NCI-H1417 treated with DMSO at 0.1 percent for 48 hours (cell line): ENCODE results near the gene SLC18B1.
"Not testable (repeated sequence)": the region's sequence is repeated elsewhere in the genome, so short reads cannot be mapped to it uniquely, and the experiment has no call there.

Experiments used
- DNase-seq: peaks from one replicate; lab custom pipeline; 2025; lab: John Stamatoyannopoulos, UW

SLC18B1 gene

DNA sequence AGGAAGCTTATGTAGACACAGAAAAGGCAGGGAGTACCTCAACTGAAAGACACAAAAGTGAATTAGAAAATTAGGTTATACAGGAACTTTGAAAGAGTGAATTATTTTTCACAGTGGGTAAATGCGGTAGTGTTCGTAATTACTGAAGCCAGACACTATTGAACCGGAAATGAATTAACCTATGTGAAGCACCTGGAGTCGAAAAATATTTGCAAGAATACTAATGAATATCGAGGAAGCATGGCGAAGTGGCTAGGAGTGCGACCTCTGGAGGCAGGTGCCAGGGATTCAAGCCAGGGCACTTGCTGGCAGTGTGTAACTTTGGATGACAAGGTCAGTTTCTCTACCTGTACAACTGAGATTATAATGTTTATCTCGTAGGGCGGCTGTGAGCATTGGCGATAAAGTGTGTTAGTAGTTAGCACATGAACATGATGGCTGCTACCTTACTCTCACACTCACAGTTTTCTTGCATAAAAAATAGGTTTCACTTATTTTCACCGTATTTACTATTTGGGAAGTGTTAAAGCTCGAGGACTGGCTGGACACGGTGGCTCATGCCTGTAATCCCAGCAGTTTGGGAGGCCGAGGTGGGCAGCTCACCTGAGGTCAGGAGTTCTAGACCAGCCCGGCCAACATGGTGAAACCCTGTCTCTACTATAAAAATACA is 567 bp upstream of the SLC18B1 start:
- peak; percentile 73 for DNase-seq

DNA sequence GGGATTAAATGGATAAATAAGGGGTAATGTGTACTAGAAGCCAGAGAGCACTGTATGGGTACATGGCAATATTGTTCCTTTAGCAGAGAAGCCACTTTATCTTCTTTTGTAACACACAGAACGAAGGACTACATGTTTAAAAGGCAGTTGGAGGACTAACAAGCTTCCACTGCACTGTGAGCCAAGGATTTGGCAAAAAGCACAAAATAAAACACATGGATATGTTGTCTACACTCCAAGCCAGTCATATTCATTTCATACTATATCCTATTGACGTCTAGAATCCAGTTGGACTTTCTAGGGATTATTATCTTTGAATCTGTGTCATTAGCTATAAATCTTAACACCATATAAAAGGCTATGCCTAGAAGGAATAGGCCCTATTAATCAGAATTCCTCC is 3.0 kb downstream of the SLC18B1 start:
- DNase-seq, result no peak

DNA sequence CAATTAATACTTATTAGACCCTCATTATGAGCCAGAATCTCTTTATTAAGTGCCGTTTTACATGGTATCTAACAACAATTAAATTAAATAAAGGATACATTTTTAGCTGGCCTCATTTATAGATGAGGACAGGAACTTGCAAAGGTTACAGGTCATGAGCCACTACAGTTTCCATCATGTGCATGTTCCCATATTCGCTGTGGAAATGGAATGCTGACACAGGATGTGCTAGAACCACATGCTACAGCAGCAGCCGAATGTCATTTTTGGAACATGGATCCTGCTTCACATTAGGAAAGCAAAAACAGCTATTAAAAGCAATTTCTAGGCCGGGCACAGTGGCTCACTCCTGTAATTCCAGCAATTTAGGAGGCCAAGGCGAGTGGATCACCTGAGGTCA is 5.9 kb downstream of the SLC18B1 start:
- DNase-seq, result no peak

GRCh38 chr6:132790450-132790849 is 8.0 kb downstream of the SLC18B1 start:
- no peak for DNase-seq

DNA sequence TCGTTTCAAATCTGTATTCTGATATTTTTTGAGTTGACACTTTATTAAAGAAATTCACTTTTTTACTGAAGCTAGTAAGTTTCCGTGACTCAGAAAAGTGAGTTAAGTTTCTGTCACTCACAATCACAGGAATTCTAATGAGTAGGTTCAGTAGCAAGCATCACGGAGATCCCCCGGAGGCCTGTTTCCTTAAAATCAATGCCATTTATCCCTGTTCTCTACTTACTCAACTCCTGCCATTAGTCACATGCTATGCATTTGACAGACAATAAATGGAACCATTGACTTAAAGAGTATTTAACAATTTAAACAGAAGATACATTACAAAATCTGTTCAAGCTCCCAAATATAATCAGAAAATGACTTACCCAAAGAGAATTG is 9.1 kb downstream of the SLC18B1 start:
- no peak for DNase-seq

GRCh38 chr6:132788658-132789395 is 9.6 kb downstream of the SLC18B1 start:
- DNase-seq, result no peak

- DNase-seq, result no peak
Observed at GRCh38 chr6:132785936-132786335, 12.5 kb downstream of the SLC18B1 start.

GRCh38 chr6:132780770-132781371 is 17.6 kb downstream of the SLC18B1 start:
- no peak for DNase-seq

GRCh38 chr6:132777881-132778280 is 20.6 kb downstream of the SLC18B1 start:
- DNase-seq, result not testable (repeated sequence)

- DNase-seq, result no peak
Observed at GRCh38 chr6:132768051-132768517, 30.4 kb downstream of the SLC18B1 start.

DNA sequence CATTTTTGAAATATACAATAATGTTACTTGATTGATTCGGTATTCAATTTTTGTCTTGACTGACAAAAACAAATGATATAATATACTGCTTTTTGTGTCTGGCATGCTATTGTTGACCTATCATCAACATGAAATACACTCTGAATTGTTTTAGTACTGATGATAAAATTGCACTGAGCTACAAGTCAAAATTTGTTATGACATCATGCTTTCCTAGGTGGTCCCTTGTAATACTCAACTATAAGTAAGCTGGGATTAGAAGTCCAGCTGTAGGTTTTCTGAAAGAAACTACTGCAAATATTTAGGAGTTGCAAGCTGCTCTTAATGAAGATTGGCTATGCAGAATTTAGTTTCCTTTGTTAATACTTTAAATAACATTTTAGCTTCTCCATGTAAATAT is 32.9 kb downstream of the SLC18B1 start:
- DNase-seq, result no peak

DNA sequence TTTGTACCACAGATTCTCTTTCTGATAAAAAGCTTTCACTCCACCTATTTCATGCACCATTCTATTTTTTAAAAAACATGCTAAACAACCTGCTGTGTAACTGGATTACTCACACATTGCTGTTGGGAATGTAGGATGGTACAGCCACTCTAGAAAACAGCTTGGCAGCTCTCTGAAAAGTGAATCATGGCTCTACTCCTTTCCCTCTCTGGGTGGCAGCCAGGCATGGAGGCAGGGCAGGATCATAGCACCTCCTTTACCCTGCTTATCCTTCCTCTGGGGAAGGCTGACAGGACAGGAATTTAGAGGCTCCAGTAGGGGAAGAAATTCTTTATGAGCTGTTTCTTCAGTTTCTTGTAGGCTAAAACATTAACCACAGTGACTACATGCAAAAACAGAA is 34.1 kb downstream of the SLC18B1 start:
- no peak for DNase-seq

DNA sequence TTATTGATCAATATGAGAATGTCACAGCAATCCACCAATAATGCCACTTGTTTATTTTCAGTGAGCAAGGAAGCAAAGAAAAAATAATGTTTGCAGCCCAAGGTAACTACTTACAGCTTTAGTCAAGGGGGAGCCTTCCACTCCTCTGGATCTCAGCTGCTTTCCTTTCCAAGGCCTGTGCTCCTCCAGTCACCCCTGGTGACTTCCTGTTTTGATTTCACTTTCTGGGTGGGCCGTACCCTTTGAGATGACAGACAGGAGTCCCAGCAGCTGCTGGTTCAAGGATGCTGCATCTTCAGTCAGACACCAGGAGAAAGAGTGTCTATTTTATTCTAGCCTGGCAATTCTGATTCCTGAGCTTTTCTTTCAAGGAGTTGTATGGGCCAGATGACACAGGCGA is 35.2 kb downstream of the SLC18B1 start:
- no peak for DNase-seq

DNA sequence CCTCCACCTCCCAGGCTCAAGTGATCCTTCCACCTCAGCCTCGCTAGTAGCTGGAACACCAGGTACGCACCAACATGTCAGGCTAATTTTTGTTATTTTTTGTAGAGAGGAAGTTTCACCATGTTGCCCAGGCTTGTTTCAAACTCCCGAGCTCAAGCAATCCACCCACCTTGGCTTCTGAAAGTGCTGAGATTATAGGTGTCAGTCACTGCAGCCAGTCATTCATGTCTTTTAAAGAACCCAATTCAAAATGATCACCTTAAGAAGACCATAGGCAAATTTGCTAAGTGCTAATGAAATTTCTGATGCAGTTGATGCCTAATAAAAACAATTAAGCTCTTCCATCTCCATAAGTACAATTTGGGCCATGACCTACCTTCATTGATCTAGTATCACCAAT is 38.2 kb downstream of the SLC18B1 start:
- DNase-seq, result no peak

DNA sequence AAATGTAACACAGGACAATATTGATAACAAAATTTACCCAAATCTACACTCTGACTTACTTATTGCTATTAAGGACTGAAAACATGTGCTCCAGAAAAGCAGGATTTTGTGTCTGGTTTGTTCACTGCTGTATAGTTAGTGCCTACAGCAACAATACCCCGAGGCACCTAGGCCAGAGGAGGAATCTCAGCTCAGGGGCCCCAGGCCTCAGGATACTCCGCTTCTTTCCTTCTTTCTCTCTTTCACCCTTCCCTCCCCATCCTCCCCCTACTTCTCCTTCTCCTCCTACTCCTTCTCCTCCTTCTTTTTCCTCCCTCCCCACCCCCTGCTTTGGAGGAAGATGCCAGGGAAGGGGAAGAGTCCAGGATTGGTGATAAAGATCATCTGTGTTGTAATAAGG is 39.7 kb downstream of the SLC18B1 start:
- no peak for DNase-seq

DNA sequence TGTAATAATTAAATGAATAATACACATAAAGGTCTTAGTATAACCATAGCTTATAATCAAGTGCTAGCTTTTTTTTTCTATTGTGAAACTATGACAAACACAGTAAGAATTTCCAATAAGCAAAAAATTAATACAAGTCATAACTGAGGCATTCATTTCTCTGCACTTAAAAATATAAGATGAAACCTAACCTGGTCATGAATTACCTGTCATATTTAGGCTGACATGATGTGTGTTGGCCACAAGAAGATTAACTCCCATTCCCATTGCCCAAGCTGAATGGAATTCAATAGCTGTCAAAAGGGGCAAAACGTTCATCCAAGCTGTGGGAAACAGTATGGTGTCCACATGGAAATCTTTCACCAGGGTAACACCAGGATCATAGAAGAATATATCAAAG is 46.2 kb downstream of the SLC18B1 start:
- DNase-seq, result no peak

DNA sequence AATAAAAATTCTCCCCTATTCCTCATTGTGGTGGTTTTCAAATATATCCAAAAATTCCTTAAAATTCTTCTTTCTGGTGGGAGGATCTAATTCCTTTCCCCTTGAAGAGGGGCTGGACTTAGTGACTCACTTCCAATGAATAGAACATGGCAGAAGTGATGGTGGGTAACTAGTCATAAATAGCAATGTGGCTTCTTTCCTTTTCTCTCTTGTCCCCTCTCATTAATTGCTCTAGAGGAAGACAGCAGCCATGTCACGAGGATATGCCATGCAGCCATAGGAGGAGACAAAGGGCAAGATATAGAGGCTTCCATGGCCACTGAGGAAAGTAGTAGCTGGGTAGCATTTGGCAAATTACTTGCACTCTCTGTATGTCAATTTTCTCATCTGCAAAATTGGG is 46.6 kb downstream of the SLC18B1 start:
- no peak for DNase-seq

DNA sequence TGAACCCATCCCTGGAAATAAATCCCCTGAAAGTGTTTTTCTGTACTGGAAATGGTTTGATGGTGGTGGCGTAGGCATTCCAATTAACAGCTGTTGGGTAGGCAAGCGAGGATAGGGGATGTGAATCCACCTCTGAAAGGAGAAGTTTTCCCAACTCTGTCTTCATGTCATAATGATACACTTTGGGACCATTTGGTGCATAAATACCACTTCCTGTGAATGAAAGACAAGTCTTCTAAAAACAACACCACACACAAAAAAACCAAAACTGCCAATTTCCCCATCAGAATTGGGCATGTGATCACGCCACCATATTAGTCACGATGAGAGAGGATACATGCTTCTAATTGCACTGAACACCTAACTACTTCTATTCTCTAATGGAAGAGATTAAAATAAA is 47.1 kb downstream of the SLC18B1 start:
- DNase-seq, result no peak

GRCh38 chr6:132750455-132751248 is 47.8 kb downstream of the SLC18B1 start:
- no peak for DNase-seq

GRCh38 chr6:132749111-132749510 is 49.3 kb downstream of the SLC18B1 start:
- no peak for DNase-seq

DNA sequence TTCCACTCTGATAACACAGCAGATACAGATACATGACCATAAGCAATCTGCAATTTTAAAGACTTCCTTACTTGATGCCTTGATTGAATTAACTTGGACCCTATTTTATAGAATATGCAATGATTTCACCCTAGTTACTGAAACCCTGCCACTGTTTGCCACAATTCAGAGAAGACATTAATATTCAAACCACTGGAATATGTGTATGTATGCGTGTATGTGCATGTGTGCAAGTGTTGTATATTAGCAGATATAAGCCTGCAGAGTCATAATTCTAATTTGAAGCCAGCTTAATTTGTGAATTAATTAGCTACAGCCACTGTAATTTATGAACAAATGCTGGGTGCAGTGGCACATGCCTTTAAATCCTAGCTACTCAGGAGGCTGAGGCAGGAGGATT is 50.0 kb downstream of the SLC18B1 start:
- DNase-seq, result no peak

- DNase-seq, result no peak
Observed at GRCh38 chr6:132746048-132746447, 52.4 kb downstream of the SLC18B1 start.

GRCh38 chr6:132742495-132742894 is 55.9 kb downstream of the SLC18B1 start:
- no peak for DNase-seq
